CMK (cell line): ENCODE data around the gene SESN3.
"Not testable (repeated sequence)": the region's sequence is repeated elsewhere in the genome, so short reads cannot be mapped to it uniquely, and the experiment has no call there.

Experiments
- DNase-seq: peaks from one replicate; pipeline ENCODE4 v3.0.0-alpha.2; 2010; ENCODE audit warnings: low read depth

Gene SESN3

GRCh38 chr11:95152876-95153856, 77.8 kb downstream of the SESN3 start:
- no peak for DNase-seq

- DNase-seq, result peak; percentile 72
These were observed 79.9 kb downstream of the SESN3 start for GRCh38 chr11:95150956-95151684.

- DNase-seq, result no peak
These were observed 81.2 kb downstream of the SESN3 start for GRCh38 chr11:95149651-95150364.

GRCh38 chr11:95148938-95149337, 82.1 kb downstream of the SESN3 start:
- DNase-seq, result no peak

GRCh38 chr11:95148406-95148805, 82.6 kb downstream of the SESN3 start:
- no peak for DNase-seq

- DNase-seq, result peak; percentile 86
These were observed 83.6 kb downstream of the SESN3 start for GRCh38 chr11:95147364-95147905.

GRCh38 chr11:95145430-95146060, 85.5 kb downstream of the SESN3 start:
- no peak for DNase-seq

- peak; percentile 90 for DNase-seq
These were observed 86.4 kb downstream of the SESN3 start for GRCh38 chr11:95144313-95145235.

GRCh38 chr11:95143106-95143681, 87.8 kb downstream of the SESN3 start:
- DNase-seq, result no peak

- no peak for DNase-seq
These were observed 88.6 kb downstream of the SESN3 start for GRCh38 chr11:95142431-95142830.

GRCh38 chr11:95140397-95141033, 90.5 kb downstream of the SESN3 start:
- DNase-seq, result no peak

GRCh38 chr11:95138448-95138847, 92.6 kb downstream of the SESN3 start:
- no peak for DNase-seq

GRCh38 chr11:95137299-95137698, 93.7 kb downstream of the SESN3 start:
- no peak for DNase-seq

GRCh38 chr11:95136747-95137146, 94.3 kb downstream of the SESN3 start:
- DNase-seq, result not testable (repeated sequence)

- no peak for DNase-seq
These were observed 95.1 kb downstream of the SESN3 start for GRCh38 chr11:95135880-95136279.

- no peak for DNase-seq
These were observed 95.8 kb downstream of the SESN3 start for GRCh38 chr11:95135155-95135554.

- DNase-seq, result no peak
These were observed 96.5 kb downstream of the SESN3 start for GRCh38 chr11:95134491-95134890.

GRCh38 chr11:95132956-95133355, 98.0 kb downstream of the SESN3 start:
- DNase-seq, result no peak

GRCh38 chr11:95128602-95129001, 102.4 kb downstream of the SESN3 start:
- DNase-seq, result no peak

GRCh38 chr11:95123556-95123955, 107.4 kb downstream of the SESN3 start:
- DNase-seq, result no peak
